GM19455 (cell line): Measurements from ENCODE around the gene CNOT10.

Source experiments
- ATAC-seq: cut with Tn5 transposase; IDR thresholded peaks from one replicate; pipeline ENCODE4 v1.9.1; 2021; ENCODE audit not compliant: unreplicated experiment

CNOT10 gene

GRCh38 chr3:32816439-32817256 is 131.7 kb downstream of the CNOT10 start:
- no peak for ATAC-seq

- ATAC-seq, result no peak
Measured at GRCh38 chr3:32817257-32817557, 132.2 kb downstream of the CNOT10 start.

- ATAC-seq, result no peak
Measured at GRCh38 chr3:32817558-32818228, 132.7 kb downstream of the CNOT10 start, which contains the start of gene TRIM71. Gene TRIM71 (plus strand): TSS chr3:32817997. CDS start chr3:32818081, 84 bp downstream.

- ATAC-seq, result no peak
Measured at GRCh38 chr3:32818229-32818969, 133.4 kb downstream of the CNOT10 start.

GRCh38 chr3:32818970-32819511 is 134.1 kb downstream of the CNOT10 start:
- ATAC-seq, result no peak

GRCh38 chr3:32819551-32820348 is 134.8 kb downstream of the CNOT10 start:
- no peak for ATAC-seq

GRCh38 chr3:32820430-32820829 is 135.4 kb downstream of the CNOT10 start:
- no peak for ATAC-seq

GRCh38 chr3:32820971-32821685 is 136.1 kb downstream of the CNOT10 start:
- ATAC-seq, result no peak

- ATAC-seq, result no peak
Measured at GRCh38 chr3:32821686-32822296, 136.8 kb downstream of the CNOT10 start.

- ATAC-seq, result no peak
Measured at GRCh38 chr3:32822609-32823498, 137.9 kb downstream of the CNOT10 start.
